ENCODE results near the gene HOXA11.

DNA sequence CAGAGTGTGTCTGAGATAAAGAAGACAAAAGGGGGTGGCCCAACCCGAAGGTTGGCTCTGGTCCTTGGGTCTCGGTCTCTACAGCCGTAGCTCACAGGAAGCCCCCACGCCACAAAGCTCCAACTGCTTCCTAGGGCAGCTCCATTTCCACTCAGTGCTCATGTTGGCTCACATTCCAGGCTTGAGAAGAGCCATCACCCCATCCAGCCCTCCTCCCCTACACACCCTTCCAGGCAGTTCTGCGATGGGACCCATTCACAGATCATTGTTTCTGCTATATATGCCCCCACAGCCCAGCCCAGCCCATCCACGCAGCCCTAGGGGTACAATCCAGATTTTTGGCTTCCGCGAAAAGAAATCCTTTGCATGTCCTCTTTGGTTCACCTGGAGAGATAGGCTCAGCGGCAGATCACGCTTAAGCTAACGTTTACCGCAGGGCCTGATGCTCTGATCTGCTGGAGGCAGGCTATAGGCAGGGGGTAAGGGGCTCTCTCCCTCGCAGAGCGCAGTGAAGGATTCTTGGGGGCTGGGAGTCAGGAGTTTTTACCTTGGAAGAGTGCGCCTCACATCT, 6.2 kb upstream of the HOXA11 start:
- TF ChIP-seq SP1 (CRISPR knock-in tag; conservative IDR thresholded peaks at IDR 0.05), result no peak
- TF ChIP-seq CTCF (IDR thresholded peaks at IDR 0.05), result no peak
- TF ChIP-seq EMX1 (CRISPR knock-in tag; IDR thresholded peaks at IDR 0.05), result no peak
- TF ChIP-seq MAX (CRISPR knock-in tag; IDR thresholded peaks at IDR 0.05), result no peak

Measured in WTC11 (cell line).